Measurements from ENCODE around the gene TMEM138.

GRCh38 chr11:61364012-61364675 lies 2.0 kb downstream of the TMEM138 start:
- TF ChIP-seq CTCF (conservative IDR thresholded peaks at IDR 0.05; ENCODE audit: low read length) = no peak
- TF ChIP-seq EZH2phosphoT487 (IDR thresholded peaks at IDR 0.05; ENCODE audit: borderline replicate concordance) = no peak

All from Loucy (cell line).